NCI-H1694 treated with DMSO at 0.1 percent for 48 hours (cell line): Measurements from ENCODE around the gene SLC66A1.

Experiments used
- DNase-seq: peaks from one replicate; lab custom pipeline; 2025; lab: John Stamatoyannopoulos, UW

Gene SLC66A1

DNA sequence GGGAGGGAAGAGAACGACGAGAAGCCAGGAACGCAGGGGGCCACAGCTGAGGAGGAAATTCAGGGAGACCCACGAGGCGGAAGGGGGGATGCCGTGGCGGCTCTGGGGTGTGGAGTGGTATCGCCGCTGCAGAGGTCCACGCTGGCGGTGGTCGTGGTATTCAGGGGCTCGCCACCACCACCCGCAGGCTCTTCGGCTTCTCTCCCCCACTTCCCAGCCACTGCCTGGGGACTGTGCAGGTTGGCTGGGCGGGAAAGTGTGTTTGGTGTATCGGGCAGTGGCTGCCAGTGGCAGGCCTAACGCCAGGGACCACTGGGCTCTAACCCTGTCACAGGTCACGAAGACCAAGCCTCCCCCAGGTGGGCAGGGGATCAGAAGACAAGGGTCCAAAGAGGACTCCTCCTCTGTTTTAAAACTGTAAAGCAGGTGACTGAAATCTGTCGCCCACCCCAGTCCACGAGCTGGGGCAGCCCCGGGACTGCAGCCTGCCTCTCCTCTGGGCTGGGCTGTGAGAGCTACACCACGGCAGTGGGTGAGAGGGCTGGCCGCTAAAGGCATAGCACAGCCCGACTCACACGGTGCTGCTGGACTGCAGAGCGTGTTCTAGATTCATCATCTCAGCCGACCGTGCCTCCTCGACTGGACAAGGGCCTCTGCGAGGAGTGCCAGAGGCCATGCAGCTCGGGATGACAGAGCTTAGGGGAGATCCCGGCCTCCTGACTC lies 30.9 kb downstream of the SLC66A1 start:
- no peak for DNase-seq

DNA sequence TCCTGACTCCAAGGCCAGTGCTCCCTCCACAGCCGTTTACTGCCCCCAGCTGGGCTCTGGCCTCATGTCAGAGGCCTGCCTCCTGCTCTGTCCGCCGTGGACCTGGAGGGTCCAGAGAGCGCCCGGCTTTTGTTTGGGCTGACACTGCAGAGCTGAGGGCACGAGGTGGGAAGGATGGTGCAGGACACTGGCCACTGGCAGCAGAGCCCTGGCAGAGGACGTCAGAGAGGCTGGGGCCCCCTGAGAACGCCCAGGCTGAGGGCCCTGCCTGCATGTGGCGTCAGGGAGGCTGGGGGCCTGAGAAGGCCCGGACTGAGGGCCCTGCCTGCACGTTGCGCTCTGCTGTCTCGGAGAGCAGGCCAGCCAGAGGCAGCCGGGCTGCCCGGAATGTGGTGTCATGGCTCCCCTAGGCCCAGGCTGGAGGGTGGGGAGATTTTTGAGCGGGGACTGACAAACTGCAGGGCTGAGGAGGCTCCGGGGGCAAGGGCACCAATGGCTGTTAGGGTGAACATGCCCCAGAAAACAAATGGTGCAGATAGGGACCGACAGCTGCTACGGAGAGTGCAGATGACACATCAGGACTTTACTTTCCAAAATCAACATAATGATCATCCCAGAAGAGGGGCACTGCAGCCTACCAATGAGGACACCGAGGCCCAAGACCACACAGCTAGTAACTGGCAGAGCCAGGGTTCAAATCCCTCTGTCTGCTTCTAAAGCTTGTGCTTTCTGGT lies 31.7 kb downstream of the SLC66A1 start:
- DNase-seq = no peak

- peak; percentile 42 for DNase-seq
These were observed 32.3 kb downstream of the SLC66A1 start for GRCh38 chr1:19344372-19344810.

DNA sequence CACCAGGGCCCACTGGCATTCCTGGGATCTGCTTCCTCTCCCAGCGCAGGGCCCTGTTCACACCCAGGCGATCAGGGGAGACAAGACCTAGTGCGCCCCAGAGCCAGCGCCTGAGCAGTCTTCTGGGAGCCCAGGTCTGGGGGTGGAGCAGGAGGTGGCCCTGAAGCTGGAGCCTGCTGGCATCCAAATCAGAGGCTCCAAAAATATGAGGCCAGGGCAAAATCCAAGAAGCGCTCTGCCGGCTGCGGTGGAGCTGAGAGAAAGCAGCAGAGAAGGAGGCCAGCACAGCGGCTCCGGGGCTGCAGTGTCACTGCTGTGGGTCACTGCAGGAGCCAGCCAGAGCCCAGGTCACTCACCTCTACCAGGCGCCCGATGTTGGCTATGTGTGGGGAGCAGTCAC lies 32.7 kb downstream of the SLC66A1 start:
- no peak for DNase-seq

DNA sequence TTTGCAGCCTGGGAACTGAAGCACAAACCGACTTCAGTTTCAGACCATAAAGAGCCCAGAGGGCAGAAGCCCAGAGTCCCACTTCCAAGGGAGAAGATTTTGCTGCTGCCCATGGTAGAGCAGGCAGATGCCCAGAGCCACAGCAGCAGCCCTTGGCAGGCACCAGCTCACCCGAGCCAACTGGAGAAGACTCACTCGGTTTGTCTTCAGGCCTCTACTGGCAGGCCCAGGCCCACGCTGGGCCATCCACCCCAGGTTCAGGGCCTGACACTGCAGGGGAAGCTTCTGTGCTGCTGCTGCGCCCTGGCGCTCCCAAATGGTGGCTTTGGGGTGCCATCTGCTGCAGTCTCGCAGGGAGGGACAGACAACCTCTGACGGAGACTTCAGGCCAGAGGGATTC lies 33.3 kb downstream of the SLC66A1 start:
- no peak for DNase-seq

DNA sequence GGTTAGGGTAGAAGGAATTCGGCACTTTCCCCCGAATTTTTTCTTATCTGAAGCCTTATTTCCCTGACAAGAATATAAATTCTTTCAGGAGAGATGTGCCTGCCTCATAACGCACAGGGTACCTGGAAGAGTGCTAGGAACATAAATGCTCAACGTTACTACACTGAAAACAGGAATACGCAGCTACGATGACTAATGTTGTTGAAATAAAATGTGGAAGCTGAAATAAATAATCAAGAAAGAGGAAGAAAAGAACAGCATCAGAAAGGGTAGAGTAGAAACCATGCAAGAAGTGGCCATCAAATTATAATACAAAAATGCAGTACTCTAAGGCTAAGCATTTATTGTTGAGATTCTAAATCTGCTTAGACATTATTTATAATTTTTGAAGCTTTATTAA lies 33.9 kb downstream of the SLC66A1 start:
- no peak for DNase-seq

- DNase-seq = no peak
These were observed 35.5 kb downstream of the SLC66A1 start for GRCh38 chr1:19347533-19348172.

- no peak for DNase-seq
These were observed 36.5 kb downstream of the SLC66A1 start for GRCh38 chr1:19348441-19349198.

GRCh38 chr1:19349999-19350398 lies 37.9 kb downstream of the SLC66A1 start:
- no peak for DNase-seq

GRCh38 chr1:19350566-19350965 lies 38.4 kb downstream of the SLC66A1 start:
- no peak for DNase-seq

GRCh38 chr1:19351873-19352272 lies 39.7 kb downstream of the SLC66A1 start:
- no peak for DNase-seq

GRCh38 chr1:19352839-19353238 lies 40.7 kb downstream of the SLC66A1 start:
- DNase-seq = no peak

GRCh38 chr1:19353596-19353995 lies 41.5 kb downstream of the SLC66A1 start:
- DNase-seq = no peak

DNA sequence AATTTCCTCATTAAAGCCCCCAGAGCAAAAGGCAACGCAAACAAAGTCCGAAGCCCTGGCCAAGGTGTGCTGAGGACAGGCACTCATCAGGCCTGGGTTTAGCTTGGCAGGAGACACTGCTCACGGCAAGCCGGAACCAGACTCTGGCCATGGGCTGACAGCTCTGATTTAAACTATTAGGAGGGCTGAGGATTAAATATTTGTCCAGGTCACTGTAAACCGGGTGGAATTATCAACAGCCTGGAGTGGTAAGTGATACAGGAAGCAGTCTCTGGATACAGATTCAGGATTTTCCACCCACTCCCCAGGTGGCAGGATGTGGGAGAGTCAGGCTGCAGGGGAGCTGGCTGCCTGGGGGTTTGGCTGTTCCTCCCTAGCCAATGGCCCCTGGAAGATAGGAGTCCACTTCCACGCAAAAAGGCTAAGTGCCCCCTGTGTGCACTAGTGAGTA lies 42.4 kb downstream of the SLC66A1 start:
- DNase-seq = no peak

DNA sequence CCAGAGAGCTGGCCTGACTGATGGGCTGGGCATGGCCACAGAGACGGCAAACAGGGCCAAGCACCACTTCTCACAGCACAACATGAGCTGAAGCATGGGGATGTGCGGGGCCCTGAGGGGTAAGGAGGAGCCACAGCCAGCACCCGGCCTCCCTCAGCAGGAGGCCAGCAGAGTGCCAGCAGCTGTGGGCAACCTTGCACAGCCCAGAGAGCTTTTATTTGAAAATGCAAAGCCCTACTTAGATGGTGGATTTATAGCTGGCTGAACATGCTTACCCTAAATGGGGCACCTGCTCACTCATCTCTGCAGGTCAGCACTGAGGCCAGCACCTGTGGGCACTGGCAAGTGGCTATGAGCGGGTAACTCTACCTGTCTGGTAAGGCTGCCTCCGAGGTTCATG lies 44.1 kb downstream of the SLC66A1 start:
- DNase-seq = no peak

DNA sequence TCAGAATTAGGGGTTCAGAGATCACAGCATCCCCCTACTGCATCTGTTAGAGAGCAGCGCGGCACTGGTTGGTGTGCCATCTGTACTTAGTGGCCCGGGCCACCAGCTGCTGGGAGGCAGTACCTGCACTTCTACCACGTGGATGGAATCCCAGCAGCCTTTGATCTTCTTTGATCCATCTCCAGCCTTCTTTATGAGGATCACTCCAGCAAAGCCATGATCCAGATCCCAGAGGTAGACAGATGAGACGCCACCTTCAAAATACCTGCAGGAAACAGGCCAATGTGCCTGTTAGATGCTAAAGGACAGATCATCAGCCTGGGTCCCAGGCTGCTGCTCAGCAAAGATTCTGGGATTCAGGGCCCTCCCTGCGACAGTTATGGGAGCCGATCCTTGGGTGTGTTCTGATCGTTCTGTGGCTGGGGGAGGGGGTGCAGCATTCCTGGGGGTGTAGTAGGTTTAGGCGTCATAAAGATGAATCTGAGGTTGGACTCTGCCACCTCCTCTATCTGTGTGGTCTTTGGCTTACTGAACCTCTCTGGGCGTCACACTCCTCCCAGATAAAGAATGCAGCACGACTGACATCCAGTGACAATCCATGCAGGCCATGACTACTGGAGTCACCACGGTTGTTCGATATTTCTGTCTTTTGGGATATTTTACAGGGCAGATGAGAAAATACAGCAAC lies 45.3 kb downstream of the SLC66A1 start:
- DNase-seq = no peak

DNA sequence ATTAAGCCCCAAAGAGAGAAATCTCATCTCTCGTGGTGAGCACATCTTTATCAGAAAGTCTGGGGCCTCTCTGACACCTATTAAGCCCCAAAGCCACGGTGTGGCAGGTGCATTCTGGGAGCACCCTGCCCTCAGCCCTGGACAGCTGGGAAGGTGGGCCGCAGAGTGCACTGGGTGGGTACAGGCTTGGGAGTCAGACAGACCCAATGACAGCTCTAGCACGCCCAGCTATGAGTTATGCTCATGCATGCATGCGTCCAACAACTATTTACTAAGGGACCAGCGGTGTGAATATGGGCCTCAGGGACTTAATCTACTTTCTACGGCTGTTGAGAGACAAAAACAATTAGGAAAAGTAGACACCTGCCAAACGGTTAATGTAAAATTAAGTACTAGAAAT lies 46.6 kb downstream of the SLC66A1 start:
- no peak for DNase-seq

- no peak for DNase-seq
These were observed 47.2 kb downstream of the SLC66A1 start for GRCh38 chr1:19359357-19359756.

DNA sequence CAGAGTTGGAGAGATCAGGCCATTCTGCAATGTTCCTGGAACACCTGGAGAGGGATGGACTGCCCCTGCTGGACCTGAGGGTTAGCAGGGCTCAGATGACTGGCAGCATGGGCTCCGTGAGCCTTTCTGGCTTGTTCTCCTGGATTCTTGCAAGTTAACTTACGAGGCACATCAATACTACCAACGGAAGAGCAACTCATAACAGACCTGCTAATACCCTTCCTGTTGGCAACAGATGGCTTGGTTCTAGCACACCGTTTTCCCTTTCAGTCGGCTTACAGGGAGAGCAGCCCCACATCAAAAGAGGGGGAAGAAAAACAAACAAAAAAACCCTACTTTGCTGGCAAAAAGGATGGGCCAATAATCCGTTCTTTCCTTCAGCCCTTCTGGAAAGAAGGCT lies 47.9 kb downstream of the SLC66A1 start:
- peak; percentile 73 for DNase-seq

DNA sequence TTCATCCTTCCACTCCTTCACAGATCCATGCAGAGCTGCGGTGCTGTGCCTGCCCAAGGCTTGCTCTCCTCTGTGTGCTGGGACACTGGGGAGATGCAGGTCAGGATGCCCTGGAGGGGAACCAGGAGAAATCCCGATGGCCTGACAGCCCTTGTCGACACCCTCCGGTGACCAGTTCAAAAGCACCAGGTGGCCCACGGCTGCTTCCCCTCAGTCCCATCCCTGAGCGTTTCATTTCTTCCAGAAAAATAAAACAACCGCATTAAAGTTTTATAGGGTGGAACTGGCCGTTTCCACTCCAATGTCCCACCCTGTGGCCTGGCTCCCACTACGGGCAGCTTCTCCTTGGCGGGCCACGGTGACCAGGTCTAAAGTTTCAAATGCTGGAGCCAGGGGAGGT lies 48.3 kb downstream of the SLC66A1 start:
- no peak for DNase-seq

DNA sequence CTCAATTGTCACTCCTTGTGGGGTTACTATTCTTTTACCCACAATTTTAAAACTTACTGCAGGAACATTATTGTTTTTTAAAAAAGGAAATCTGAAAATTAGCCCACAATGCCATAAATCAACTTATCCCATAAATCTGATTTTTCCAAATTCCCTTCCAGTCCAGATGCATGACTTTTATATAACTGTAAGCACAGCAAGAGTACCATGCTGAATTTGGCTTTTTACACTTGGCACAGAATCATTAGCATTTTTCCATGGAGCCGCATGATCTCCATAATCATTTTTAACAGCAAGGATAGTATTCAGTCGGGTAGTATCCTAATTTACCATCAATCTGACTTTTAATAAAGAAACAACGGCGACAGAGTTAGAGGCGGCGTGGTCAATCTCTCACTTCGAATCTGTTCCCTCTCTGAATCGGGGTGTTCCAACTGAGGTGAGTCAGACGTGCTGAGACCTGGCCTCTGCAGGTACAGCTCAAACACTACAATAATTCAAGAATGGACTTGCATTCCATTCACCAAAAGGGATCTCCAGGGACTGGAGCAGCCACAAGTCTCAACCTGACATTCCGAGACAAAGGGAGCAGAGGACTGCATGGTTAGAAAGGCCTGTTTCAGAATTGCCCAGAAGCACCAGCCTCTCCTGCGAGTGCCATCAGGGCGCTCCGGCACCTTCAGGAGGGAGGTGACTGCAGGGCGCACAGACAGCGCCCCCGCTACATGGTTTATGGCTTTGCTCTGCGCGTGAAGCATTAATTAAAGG lies 48.9 kb downstream of the SLC66A1 start:
- no peak for DNase-seq
